Measurements from ENCODE around the gene NUBP2.
"Not testable (repeated sequence)": the region's sequence is repeated elsewhere in the genome, so short reads cannot be mapped to it uniquely, and the experiment has no call there.

The NUBP2 gene

DNA sequence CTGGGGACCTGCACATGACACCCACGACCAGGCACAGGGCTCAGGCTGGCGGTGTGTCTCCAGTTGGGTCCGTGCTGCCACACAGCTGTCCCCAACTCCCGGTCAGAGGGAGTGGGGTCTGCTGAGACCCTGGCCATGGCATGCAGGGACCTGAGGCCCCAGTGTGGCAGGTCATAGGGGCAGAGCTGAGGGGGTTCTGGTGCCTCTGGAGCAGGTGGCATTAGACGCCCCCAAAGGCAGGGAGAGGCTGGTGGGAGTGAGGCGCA, 4.2 kb downstream of the NUBP2 start:
- DNase-seq, result no peak

DNA sequence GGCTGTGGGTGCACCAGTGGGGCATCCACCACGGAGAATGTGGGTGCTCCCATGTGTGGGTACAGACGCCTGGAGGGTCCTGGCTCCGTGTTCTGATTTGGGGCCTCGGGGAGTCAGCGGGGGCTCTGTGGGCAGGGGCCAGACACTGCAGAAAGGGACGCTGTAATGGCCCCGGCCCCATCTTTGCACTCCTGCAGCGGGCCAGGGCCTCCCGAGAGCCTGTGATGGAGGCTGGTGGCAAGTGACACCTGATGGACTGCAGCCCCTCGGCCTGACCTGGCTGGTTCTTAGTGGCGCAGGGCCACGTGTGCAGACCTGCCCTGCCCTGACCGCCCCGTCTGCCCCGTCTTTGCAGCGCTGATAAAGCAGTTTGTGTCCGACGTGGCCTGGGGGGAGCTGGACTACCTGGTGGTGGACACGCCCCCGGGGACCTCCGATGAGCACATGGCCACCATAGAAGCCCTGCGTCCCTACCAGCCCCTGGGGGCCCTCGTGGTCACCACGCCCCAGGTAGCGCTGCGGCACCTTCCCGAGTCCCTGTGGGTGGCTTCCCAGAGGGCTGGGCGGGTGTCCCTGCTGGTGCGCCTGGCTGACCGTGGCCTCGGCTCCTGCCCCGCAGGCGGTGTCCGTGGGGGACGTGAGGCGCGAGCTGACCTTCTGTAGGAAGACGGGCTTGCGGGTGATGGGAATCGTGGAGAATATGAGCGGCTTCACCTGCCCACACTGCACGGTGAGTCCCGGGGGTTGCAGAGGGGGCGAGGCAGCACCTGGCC, 4.7 kb downstream of the NUBP2 start:
- peak in 1 of 2 donors; percentile 0 for DNase-seq

DNA sequence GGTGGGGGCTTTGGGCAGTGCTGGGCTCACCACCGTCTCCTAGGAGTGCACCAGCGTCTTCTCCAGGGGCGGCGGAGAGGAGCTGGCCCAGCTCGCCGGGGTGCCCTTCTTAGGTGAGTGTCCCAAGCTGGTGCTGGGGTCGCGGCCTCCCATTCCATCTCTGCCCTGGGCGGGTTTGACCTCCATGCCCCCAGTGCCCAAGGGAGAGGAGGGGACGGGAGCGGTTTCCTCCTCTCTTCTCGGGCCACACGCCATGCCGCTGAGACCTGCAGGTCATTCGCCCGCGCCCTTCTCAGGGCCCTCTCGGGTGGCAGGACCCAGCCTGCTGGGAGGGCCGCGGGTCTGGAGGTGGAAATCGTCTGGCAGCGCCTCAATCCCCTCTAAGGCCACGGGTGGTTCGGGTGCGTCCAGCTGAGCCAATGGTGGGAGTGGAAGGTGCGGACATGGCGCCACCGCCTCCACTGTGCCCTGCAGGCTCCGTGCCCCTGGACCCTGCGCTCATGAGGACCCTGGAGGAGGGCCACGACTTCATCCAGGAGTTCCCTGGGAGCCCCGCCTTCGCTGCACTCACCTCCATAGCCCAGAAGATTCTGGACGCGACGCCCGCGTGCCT, 5.4 kb downstream of the NUBP2 start:
- DNase-seq, result no peak

DNA sequence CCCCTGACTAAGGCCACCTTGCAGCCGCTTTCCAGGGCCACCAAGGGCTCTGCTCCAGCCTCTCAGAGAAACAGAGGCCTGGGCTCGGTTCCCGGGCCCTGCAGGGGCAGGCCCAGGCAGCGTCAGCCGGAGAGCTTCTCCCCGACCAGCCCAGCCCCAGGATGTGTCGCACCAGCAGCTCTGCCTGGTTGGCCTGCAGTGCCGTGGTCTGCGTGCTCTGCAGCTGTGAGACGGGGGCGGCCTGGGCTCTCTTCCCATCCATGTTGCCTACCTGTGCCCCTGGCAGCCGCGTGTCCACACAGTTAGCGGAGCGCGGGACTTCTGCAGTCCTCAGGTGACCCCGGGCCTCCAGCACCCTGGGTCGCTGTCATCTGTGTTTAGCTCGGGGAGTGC, 5.9 kb downstream of the NUBP2 start:
- no peak for DNase-seq

DNA sequence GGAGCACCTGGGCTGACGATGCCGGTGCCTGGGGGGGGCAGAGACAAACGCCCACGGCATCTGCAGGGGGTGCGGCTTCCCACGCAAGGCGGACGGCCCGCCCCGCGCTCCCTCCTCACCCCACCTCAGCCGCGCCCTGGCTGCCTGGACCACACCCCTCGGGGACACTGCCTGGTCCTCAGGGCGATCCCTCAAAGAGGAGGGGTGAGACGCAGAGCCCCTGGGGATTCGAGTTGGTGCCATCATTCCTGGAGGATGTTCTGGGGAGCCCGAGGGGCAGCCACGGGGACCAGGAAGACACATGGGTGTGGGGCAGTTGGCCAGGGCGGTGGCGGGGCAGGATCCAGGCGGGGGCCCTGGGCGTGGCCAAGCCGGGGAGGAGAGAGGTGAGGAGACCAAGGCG, 6.9 kb downstream of the NUBP2 start:
- no peak for DNase-seq

DNA sequence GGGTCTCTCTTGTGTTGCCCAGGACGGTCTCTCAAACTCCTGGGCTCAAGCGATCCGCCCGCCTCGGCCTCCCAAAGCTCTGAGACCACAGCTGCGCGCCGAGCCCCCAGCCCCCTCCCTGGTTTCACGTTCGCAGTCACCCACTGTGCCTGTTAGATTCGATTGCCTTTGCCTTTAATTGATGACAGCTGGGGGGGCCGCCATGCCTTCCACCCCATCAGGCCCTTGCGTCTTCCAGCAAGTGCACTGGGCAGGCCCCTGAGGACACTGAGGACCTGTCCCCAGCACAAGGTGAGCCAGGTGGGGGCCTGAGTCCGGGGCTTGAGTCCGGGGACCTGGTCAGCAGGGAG, 7.5 kb downstream of the NUBP2 start:
- DNase-seq, result no peak

DNA sequence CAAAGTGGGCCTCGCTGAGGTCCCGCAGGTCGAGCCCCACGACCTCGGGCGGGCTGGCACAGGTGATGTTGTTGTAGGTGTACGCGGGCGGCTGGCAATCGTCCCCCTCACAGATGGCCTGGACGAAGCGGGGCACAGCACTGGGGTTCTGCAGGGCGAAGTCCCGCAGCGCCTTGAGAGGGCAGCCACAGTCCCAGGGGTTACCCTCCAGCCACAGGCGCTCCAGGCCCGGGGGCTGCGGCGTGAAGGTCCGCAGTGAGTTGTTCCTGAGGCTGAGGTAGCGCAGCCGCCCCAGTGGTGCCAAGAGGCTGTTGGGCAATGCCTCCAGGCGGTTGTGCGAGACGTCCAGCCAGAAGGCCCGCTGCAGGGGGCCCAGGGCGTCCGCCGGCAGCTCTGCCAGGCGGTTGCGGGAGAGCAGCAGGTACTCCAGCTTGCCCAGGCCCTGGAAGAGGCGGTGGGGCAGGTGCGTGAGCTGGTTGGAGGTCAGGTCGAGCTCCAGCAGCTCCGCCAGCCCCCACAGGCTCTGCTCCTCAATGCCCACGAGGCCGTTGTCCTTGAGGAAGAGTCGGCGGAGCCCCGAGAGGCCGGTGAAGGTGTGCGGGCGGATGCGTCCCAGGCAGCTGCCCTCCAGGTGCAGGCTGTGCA, 8.0 kb downstream of the NUBP2 start:
- no peak for DNase-seq

DNA sequence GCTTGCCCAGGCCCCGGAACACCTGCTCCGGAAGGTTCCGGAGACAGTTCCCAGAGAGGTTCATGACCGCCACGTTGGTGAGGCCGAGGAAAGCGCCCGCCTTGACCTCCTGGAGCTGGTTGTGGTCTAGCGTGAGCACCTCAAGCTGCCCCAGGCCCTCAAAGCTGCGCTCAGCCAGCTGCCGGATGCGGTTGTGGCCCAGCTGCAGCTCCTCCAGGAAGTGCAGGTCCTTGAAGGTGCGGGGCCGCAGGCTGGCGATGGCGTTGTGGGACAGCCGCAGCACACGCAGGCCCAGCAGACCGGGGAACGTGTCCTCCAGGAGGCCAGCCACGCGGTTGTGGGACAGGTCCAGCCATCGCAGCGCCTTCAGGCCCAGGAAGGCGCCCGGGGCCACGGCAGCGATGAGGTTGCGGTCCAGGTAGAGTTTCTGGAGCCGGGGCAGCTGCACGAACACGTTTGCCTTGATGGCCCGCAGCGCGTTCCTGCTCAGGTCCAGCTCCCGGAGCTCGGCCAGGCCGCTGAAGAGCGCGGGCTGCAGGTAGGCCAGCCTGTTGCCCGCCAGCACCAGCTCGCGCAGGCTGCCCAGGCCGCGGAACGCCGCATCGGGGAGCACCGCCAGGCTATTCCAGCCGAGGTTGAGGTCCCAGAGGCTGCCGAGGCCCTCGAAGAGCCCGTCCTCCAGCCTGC, 8.6 kb downstream of the NUBP2 start:
- DNase-seq, result no peak

DNA sequence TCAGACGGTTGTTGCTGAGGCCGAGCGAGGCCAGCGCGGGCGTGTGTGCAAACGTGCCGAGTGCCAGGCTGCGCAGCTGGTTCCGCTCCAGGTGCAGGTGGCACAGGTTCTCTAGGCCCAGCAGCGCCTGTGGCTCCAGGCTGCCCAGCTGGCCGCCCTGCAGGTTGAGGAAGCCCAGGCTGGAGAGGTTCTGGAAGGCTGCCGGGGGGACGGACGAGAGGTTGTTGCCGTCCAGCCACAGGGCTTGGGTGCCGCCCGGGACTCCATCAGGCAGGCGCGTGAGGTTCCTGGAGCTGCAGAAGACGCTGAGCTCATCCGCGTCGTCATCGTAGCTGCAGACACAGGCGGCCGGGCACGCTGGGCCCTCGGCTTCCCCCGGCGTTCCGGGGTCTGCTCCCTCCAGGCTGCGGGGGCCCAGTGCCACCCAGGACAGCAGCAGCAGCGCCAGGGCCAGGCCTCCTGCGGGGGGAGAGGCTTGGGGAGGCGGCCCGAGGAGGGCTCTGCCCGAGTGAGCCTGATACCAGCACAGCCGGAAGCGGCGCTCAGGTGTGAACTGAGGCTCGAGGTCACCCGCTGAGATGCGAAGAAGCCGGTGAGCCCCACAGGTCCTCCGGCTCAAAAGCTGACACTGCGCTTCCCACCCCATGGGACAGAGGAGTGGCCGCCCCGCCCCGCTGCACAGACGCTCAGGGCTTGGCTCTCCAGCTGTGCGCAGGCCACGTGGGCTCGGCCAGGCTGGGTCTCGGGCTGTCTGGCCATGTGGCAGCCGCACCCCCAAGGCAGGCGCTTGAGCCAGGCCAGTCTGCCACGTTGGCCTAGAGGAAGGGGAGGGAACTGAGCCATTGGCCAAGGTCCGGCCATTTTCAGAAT, 9.4 kb downstream of the NUBP2 start:
- DNase-seq, result no peak

DNA sequence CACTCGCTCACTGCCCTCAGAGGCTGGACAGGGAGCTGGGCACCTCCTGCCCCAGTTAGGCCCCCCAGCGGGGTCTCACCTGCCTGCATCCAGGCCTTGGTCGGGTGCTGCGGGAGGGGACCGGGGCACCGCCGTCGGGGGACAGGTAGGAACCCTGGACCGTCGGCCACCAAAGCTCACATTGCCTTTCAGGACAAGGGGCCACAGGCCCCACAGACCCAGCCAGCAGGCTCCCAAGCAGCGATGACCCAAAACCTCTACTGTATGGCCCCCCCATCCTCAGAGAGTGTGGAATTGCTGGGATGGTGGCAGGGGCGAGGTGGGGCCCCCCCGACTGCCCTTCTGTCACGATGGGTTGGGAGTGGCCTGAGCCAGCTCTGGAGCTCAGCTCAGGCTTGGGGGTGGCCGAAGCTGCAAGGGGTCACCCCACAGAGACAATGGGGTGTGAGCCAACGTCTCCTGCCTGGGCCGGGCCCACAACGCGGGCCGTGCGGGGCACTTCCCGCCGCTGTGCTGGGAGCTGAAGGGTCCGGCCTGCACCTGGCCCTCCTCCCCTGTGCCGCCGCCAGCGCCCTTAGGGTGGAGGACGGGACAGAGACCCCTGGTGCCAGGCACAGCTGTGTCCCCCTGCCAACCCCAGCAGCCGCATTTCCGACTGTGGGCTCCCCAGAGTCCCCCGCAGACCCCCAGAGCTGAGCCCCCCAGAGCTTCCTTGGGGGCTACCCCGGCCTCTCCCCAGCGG, 10.2 kb downstream of the NUBP2 start:
- DNase-seq, result no peak

DNA sequence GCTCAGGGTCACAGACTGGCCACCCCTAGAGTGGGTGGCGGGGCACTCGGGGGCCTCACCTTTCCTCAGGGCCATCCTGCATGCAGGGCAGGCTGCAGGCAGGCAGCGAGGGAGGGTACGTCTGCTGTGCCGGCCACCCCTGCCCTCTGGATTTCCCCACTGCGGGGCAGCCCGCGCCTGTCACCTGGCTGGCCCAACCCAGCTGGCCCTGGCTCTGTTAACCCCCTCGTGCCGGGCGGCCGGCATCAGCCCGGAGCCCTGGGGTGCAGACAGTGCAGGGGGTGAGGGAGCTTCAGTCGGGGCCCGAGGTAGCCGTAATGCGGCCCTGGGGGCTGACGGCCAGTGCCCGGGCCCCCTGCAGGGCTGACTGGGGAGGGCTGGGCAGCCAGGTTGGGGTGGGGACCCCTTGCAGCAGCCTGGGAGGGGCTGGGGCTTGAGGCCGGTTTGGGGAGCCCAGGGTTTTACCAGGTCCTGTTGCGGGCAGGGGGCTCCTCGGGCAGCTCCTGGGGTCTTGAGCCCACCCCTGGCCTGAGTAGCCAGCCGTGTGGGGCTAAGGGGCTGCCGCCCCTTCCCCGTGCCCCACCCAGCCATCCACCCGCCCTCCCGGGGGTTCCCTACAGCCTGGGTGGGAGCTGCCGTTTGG, 10.9 kb downstream of the NUBP2 start, which contains the start of gene IGFALS:
Gene IGFALS (minus strand): TSS at position 128 of the 643 bp plus-strand sequence. CDS start 53 bp downstream, at position 75.
- no peak for DNase-seq

DNA sequence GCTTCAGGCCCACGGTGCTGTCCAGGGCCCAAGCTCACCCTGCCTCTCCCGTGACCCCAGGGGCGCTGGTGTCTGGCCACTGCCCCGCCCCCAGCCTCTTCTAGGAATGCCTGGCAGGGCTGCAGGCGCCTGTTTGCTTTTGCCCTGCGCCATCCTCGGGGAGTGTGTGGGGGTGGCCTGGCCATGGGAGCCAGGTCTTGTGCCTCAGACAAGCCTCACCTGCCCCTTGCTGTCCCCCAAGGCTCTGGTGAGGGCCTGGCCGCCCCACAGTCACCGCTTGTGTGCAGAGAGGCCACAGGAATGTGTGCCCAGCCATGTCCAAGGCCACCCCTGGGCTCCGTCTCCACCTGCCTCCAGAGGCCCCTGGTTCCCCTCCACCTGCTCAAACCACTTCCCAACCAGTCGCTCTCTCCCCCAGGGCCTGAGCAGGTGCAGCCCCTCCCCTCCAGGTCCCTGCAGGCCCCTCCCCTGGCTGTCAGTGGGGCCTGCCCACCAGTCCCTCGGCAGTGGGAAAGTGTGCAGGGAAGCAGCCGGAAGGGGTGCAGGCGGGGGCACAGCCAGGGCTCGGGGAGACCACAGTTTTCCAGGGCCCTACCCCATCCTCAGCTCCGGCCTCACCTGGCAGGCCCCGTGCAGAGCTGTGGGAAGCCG, 11.6 kb downstream of the NUBP2 start:
- no peak for DNase-seq

DNA sequence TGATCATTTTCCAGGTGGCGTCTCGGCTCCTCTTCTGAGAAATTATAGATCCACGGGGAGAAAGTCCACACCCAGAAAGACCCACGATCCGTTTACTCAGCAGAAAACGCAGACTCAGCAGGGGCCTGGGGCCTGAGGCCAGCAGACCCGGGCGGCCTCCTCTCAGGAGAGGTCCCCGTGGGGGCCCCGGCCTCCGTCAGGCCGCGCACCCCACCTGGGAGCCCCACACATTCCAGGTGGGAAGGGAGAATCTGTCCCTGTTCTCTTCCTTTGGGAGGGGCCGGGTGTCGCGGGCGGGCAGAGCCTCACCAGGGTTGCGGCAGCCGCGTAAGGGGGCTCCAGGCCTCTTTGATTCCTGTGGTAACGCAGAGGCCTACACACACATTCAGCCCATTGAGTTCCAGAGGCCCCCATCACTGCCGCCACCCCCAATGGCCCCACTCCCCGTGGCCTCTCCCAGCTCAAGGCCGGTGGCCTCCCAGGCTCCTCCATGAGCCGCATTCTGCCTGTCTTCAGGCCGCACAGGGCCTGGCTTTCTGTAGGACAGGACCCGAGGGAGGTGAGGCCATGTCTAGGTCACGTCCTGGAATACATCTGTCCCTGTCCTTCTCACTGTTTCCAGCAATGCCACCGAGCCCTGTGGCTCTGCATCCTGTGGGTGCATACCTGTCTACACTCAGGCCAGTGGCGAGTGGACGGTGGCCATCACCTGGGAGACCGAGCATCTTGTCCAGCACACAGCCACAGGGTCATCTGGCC, 12.3 kb downstream of the NUBP2 start:
- DNase-seq, result no peak

DNA sequence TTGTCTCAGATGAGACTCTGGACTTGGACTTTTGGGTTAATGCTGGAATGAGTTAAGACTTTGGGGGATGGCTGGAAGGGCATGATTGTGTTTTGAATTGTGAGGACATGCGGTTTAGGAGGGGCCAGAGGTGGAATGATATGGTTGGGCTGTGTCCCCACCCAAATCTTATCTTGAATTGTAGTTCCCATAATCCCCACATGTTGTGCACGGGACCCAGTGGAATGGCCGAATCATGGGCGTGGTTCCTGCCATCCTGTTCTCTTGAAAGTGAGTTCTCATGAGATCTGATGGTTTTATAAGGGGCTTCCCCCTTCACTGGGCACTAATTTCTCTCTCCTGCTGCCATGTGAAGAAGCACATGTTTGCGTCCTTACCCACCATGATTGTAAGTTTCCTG, 16.5 kb downstream of the NUBP2 start:
- not testable (repeated sequence) for DNase-seq

DNA sequence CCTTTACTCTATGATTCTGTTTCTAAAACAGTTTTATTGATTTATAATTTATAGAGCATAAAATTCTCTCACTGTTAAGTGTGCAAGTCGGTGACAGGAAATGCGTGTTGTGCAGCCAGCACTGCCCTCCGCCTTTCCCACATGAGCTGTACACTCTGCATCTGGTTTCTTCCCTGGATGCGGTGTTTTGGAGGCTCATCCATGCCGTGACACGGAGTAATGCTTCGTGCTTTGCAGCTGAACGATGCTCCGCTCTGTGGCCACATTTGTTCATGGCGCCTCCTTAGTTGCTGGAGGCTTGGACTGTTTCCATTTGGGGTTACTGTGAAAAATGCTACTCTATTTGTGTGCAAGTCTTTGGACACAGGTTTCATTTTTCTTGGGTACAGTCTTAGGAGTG, 17.9 kb downstream of the NUBP2 start:
- no peak for DNase-seq

DNA sequence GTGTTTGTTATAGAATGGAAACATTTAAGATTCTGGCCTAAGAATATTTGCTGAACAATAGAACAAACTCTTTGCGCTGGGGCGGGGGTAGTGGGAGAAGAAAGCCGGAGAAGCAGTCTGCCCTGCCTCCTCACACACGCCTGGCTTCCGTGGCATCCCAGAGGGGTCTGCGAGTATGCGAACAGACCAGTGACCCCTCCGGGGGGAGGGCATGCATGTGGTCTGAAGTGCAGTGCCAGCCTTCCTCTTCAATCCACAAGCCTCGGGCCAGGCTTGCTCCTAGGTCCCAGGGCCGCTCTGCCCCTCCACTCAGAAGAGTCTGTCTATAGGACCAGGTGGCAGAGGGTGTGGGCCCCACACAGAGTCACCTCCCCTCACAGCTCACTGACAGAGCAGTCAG, 24.9 kb downstream of the NUBP2 start:
- no peak for DNase-seq

DNA sequence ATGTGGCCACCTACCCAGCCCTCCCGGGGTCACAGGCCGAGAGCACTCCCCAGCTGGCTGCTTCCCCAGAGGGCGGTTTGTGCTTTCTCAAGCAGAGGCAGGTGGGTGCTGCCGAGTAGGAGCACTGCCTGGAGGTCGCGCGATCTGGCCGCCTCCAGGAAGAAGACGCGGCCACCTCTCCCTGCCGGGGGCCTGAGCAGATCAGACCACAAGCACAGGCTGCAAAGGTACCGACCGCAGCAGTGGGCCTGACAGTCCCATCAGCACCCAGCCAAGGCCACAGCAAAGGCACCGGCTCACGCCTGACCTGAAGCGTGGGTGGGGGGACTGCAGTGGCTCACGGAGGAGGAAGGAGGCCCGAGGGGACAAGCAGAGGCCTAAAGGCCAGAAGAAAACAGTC, 25.9 kb downstream of the NUBP2 start:
- no peak for DNase-seq

DNA sequence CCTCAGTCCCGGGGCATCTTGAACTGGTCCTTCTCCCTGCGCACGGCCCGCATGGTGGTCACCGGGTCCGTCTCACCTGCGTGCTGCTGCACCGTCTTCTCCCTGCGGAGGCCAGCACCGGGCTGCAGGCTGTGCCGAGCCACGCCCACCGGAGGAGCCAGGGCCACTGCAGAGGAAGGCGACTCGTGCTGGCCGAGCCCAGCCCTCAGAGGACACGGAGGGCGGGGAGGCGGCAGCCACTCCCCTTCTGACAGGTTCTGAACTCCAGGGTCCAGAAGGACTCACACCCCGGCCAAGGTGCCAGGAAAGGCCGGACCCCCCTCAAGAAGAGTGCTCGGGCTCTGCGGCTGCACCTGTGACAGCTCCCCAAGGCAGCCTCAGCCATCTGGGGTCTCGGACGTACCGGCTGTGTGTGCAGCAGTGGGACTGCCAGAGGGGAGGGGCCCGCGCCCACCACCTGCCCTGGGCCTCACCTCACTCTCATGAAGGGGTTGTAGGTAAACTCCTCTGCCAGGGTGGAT, 26.6 kb downstream of the NUBP2 start:
- DNase-seq, result no peak

DNA sequence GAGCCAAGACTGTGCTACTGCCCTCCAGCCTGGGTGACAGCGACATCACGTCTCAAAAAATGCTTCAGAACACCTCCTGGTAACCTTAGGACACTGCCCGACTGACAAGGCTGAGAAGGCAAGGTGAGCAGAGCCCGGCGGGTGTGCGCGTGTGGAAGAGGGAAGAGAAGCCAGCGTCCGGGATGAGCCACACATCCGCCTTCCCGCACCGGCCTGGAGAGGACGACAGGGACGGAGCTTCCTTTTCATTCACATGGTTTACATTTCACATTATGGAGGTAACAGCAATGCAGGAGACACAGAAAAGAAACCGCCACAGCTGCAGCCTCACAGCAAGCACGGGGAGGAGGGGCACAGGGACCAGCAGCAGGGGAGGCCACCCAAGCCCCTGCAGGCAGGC, 27.3 kb downstream of the NUBP2 start:
- DNase-seq, result no peak

DNA sequence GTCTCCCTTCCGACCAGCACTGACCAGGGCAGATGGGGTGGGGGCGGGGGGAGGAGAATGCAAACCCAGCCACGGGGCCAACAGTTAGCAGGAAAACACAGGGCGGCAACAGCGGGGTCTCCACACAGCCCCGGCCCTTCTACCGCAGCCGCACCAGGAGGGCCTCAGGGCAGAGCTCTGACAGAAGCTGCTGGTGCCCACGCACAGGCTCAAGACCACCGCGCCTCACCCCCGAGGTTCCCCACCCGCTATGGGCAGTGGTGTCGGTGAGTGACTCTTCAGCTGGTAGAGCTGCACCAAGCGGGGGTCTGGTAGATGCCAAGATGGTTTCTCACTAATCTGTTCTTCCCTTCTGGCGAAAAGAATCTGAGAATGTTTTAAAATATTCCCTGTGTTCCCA, 27.8 kb downstream of the NUBP2 start:
- no peak for DNase-seq
